Liver (tissue), 9 donors: ENCODE results near the gene EHD4. TPM values are rescaled to one million over a fixed set of nuclear protein-coding genes. Genes with fewer than 3 reads are reported as not detected.

Source experiments
- DNase-seq: peaks from one replicate; pipeline ENCODE4 v3.0.0-alpha.2; 2017; ENCODE audit warnings: low spot score
- H3K27ac ChIP-seq, 2 donors: one replicate each; pipeline ENCODE4 v1.7.0; 2013; ENCODE audit warnings: inconsistent platforms in 2 of 2, low read length in 2 of 2, control low read depth in 1 of 2, low read depth in 1 of 2, mild to moderate bottlenecking in 1 of 2
- H3K27me3 ChIP-seq, 4 donors: one replicate each; pipeline versions ENCODE4 v1.6.1 to v1.7.0; 2013; ENCODE audit warnings: low read length in 3 of 4, inconsistent platforms in 1 of 4, mild to moderate bottlenecking in 1 of 4, moderate library complexity in 1 of 4; ENCODE audit not compliant: control insufficient read depth in 4 of 4, insufficient read depth in 4 of 4
- H3K36me3 ChIP-seq, 4 donors: one replicate each; pipeline versions ENCODE4 v1.6.1 to v1.7.0; 2013; ENCODE audit warnings: low read length in 3 of 4, mild to moderate bottlenecking in 3 of 4, low read depth in 1 of 4, moderate library complexity in 1 of 4; ENCODE audit not compliant: control insufficient read depth in 4 of 4, insufficient read depth in 3 of 4
- H3K4me1 ChIP-seq, 4 donors: one replicate each; pipeline versions ENCODE4 v1.6.1 to v1.7.0; 2013; ENCODE audit warnings: low read length in 3 of 4, mild to moderate bottlenecking in 3 of 4, moderate library complexity in 1 of 4; ENCODE audit not compliant: control insufficient read depth in 4 of 4, insufficient read depth in 4 of 4
- H3K4me3 ChIP-seq, 3 donors: one replicate each; pipeline versions ENCODE4 v1.6.1 to v1.7.0; 2013; ENCODE audit warnings: low read length in 3 of 3, control low read depth in 1 of 3, low read depth in 1 of 3, mild to moderate bottlenecking in 1 of 3
- H3K9ac ChIP-seq, 2 donors: one replicate each; pipeline ENCODE4 v1.7.0; 2013; ENCODE audit warnings: low read length in 2 of 2, mild to moderate bottlenecking in 2 of 2, moderate library complexity in 2 of 2, control low read depth in 1 of 2, low read depth in 1 of 2
- H3K9me3 ChIP-seq, 4 donors: one replicate each; pipeline versions ENCODE4 v1.6.1 to v1.7.0; 2013; ENCODE audit warnings: low read length in 3 of 4; ENCODE audit not compliant: control insufficient read depth in 4 of 4
- ATF3 ChIP-seq: IDR thresholded peaks from 2 replicates; pipeline ENCODE4 v1.6.1; 2016; ENCODE audit warnings: antibody characterized with exemption
- CTCF ChIP-seq: fragments of 150-350 bp; IDR thresholded peaks from 2 replicates; pipeline ENCODE4 v1.5.1; 2017; ENCODE audit warnings: improper control_type of control experiment, low read depth, low read length; ENCODE audit not compliant: missing input control
- EGR1 ChIP-seq, 2 donors: IDR thresholded peaks; 2 replicates each; pipeline ENCODE4 v1.6.1; 2016 to 2018; ENCODE audit warnings: antibody characterized with exemption in 2 of 2, low read depth in 2 of 2
- FOXA1 ChIP-seq: IDR thresholded peaks from 2 replicates; pipeline ENCODE4 v1.6.1; 2016; ENCODE audit warnings: antibody characterized with exemption
- FOXA2 ChIP-seq: IDR thresholded peaks from 2 replicates; pipeline ENCODE4 v1.6.1; 2016; ENCODE audit warnings: antibody characterized with exemption
- GABPA ChIP-seq, 2 donors: IDR thresholded peaks in 1 of 2; conservative IDR thresholded peaks in 1 of 2; 2 replicates each; pipeline ENCODE4 v1.6.1; 2016; ENCODE audit warnings: antibody characterized with exemption in 2 of 2, mild to moderate bottlenecking in 1 of 2, moderate library complexity in 1 of 2
- HNF4A ChIP-seq, 2 donors: conservative IDR thresholded peaks; 2 replicates each; pipeline ENCODE4 v1.6.1; 2016; ENCODE audit warnings: antibody characterized with exemption in 2 of 2, mild to moderate bottlenecking in 2 of 2
- HNF4G ChIP-seq: IDR thresholded peaks from 2 replicates; pipeline ENCODE4 v1.6.1; 2016; ENCODE audit warnings: antibody characterized with exemption
- JUND ChIP-seq, 2 donors: IDR thresholded peaks; 2 replicates each; pipeline ENCODE4 v1.6.1; 2016; ENCODE audit warnings: antibody characterized with exemption in 2 of 2
- NR2F2 ChIP-seq: IDR thresholded peaks from 2 replicates; pipeline ENCODE4 v1.6.1; 2016; ENCODE audit warnings: antibody characterized with exemption
- RAD21 ChIP-seq, 2 donors: IDR thresholded peaks; 2 replicates each; pipeline ENCODE4 v1.6.1; 2016; ENCODE audit warnings: antibody characterized with exemption in 2 of 2, mild to moderate bottlenecking in 2 of 2
- RXRA ChIP-seq, 2 donors: IDR thresholded peaks; 2 replicates each; pipeline ENCODE4 v1.6.1; 2017 to 2018; ENCODE audit warnings: antibody characterized with exemption in 2 of 2, mild to moderate bottlenecking in 1 of 2
- SP1 ChIP-seq: IDR thresholded peaks from 2 replicates; pipeline ENCODE4 v1.6.1; 2018; ENCODE audit warnings: antibody characterized with exemption, mild to moderate bottlenecking
- TAF1 ChIP-seq: conservative IDR thresholded peaks from 2 replicates; pipeline ENCODE4 v1.6.1; 2016; ENCODE audit warnings: antibody characterized with exemption, mild to moderate bottlenecking
- YY1 ChIP-seq: IDR thresholded peaks from 2 replicates; pipeline ENCODE4 v1.6.1; 2016; ENCODE audit warnings: antibody characterized with exemption, mild to moderate bottlenecking
- ZBTB33 ChIP-seq: IDR thresholded peaks from 2 replicates; pipeline ENCODE4 v1.6.1; 2016; ENCODE audit warnings: antibody characterized with exemption
- WGBS: extraction: QIAGEN DNeasy Blood & Tissue Kit; methylation state at CpG from one replicate; pipeline ENCODE4 v1.1.7; 2013; 5-methylcytosine and 5-hydroxymethylcytosine counted together
- polyA plus RNA-seq, 2 donors: library from polyadenylated mRNA; stranded (reverse) in 1 of 2; unstranded in 1 of 2; fragments of 200-250 nt in 1 of 2; fragments of >200 nt in 1 of 2; fragmentation: Nextera tagmentation in 1 of 2; extraction: Ambion mirVana in 1 of 2; gene quantifications; one replicate each; pipeline versions ENCODE4 v1.2.1 to v1.2.3, GENCODE V29; 2013 to 2015
- total RNA-seq, 2 donors: library from RNA; depleted of rRNA; stranded (reverse); fragments of >200 nt; gene quantifications; one replicate each; pipeline ENCODE4 v1.2.3, GENCODE V29; 2014
- TF ChIP-seq, protein P1 (sequence below): IDR thresholded peaks from 2 replicates; pipeline ENCODE4 v1.6.1; 2016; ENCODE audit warnings: antibody characterized with exemption
- TF ChIP-seq, protein P2 (sequence below): IDR thresholded peaks from 2 replicates; pipeline ENCODE4 v1.6.1; 2016; ENCODE audit warnings: antibody characterized with exemption, mild to moderate bottlenecking
- donor health status: healthy.
- donor health status: healthy.
- donor health status: healthy.
- donor health status: healthy.
- donor health status: healthy.

Gene EHD4
- total and polyA plus RNA-seq, 4 donors, result 3.3 to 10.0 (median 6.2) TPM

DNA sequence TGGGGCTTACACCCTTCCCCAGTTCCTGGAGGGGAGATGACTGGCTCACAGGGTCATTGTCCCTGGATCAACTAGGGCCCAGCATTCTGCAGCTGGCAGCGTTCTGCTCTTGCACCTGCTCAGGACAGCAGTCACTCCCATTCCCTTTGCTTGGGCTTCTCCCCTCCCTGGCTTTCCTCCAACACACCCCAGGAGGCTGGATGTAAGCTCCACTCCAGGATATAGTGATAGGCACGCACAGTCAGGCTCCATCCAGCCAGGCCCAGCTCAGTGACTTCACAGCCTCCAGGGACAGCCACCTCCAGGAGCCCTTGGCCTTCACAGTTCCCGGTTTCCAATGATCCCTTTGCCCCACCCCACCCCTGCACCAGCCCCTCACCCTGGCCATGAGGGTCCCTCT, 80.4 kb downstream of the EHD4 start:
- H3K4me3 ChIP-seq, result no peak overlapping the region
- TF ChIP-seq ATF3 (no peak), HNF4A (conservative IDR thresholded peaks at IDR 0.05) (no peak), FOXA2 (no peak), SP1 (no peak), GABPA (IDR thresholded peaks at IDR 0.05 in 1 of 2, conservative IDR thresholded peaks at IDR 0.05 in 1 of 2) (no peak), TAF1 (no peak), HNF4G (no peak), ZBTB33 (no peak), FOXA1 (no peak), NR2F2 (no peak), RAD21 (IDR thresholded peaks at IDR 0.05) (no peak), YY1 (no peak), CTCF (no peak), RXRA (IDR thresholded peaks at IDR 0.05) (no peak), EGR1 (IDR thresholded peaks at IDR 0.05; ENCODE audit: low read depth in 2 of 2) (no peak)
- TF ChIP-seq, protein P1, sequence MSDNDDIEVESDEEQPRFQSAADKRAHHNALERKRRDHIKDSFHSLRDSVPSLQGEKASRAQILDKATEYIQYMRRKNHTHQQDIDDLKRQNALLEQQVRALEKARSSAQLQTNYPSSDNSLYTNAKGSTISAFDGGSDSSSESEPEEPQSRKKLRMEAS, result no peak
- TF ChIP-seq, protein P2, sequence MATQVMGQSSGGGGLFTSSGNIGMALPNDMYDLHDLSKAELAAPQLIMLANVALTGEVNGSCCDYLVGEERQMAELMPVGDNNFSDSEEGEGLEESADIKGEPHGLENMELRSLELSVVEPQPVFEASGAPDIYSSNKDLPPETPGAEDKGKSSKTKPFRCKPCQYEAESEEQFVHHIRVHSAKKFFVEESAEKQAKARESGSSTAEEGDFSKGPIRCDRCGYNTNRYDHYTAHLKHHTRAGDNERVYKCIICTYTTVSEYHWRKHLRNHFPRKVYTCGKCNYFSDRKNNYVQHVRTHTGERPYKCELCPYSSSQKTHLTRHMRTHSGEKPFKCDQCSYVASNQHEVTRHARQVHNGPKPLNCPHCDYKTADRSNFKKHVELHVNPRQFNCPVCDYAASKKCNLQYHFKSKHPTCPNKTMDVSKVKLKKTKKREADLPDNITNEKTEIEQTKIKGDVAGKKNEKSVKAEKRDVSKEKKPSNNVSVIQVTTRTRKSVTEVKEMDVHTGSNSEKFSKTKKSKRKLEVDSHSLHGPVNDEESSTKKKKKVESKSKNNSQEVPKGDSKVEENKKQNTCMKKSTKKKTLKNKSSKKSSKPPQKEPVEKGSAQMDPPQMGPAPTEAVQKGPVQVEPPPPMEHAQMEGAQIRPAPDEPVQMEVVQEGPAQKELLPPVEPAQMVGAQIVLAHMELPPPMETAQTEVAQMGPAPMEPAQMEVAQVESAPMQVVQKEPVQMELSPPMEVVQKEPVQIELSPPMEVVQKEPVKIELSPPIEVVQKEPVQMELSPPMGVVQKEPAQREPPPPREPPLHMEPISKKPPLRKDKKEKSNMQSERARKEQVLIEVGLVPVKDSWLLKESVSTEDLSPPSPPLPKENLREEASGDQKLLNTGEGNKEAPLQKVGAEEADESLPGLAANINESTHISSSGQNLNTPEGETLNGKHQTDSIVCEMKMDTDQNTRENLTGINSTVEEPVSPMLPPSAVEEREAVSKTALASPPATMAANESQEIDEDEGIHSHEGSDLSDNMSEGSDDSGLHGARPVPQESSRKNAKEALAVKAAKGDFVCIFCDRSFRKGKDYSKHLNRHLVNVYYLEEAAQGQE, result no peak
- 85% methylated on average over 3 of the region's 3 CpGs for WGBS
- peaks cover 7 to 21% (median 13%) of the 10 kb centered on the region in 4 donors for H3K4me1 ChIP-seq
- H3K36me3 ChIP-seq, result no peaks in the 10 kb centered on the region
- no peak overlapping the region for H3K9ac ChIP-seq
- no peak for DNase-seq
- H3K27me3 ChIP-seq, result no peaks in the 10 kb centered on the region
- no peaks in the 10 kb centered on the region for H3K9me3 ChIP-seq
- H3K27ac ChIP-seq, result no peak overlapping the region

- H3K9ac ChIP-seq, result no peak overlapping the region
- WGBS, result 89% methylated on average over 6 of the region's 6 CpGs
- H3K4me1 ChIP-seq, result peaks cover 7 to 21% (median 13%) of the 10 kb centered on the region in 4 donors
- no peaks in the 10 kb centered on the region for H3K36me3 ChIP-seq
- H3K27me3 ChIP-seq, result no peaks in the 10 kb centered on the region
- no peaks in the 10 kb centered on the region for H3K9me3 ChIP-seq
- no peak overlapping the region for H3K4me3 ChIP-seq
- no peak for DNase-seq
- H3K27ac ChIP-seq, result no peak overlapping the region
- TF ChIP-seq TAF1 (no peak), YY1 (no peak), ATF3 (no peak), HNF4G (no peak), NR2F2 (no peak), ZBTB33 (no peak), RAD21 (IDR thresholded peaks at IDR 0.05) (no peak), EGR1 (IDR thresholded peaks at IDR 0.05; ENCODE audit: low read depth in 2 of 2) (no peak), RXRA (IDR thresholded peaks at IDR 0.05) (no peak), JUND (IDR thresholded peaks at IDR 0.05) (no peak)
- TF ChIP-seq, protein P2, result no peak
- TF ChIP-seq, protein P1, result no peak
Measured at GRCh38 chr15:41891226-41891625, 81.1 kb downstream of the EHD4 start.
